Epithelial cell of proximal tubule (primary cell): ENCODE results near the gene PNN. TPM values are rescaled to one million over a fixed set of nuclear protein-coding genes. Genes with fewer than 3 reads are reported as not detected.

Source experiments
- DNase-seq: peaks from one replicate; pipeline ENCODE4 v3.0.0-alpha.2; 2011; ENCODE audit warnings: low read depth
- H3K4me3 ChIP-seq: 2 replicates; pipeline ENCODE4 v1.5.1; 2011; ENCODE audit warnings: low read depth, mild to moderate bottlenecking, low read length
- CTCF ChIP-seq: conservative IDR thresholded peaks from 2 replicates; pipeline ENCODE4 v1.5.1; 2012; ENCODE audit warnings: low read depth, mild to moderate bottlenecking, low read length
- total RNA-seq: library from RNA; depleted of rRNA; stranded (reverse); fragments of >200 nt; gene quantifications from 2 replicates; pipeline ENCODE4 v1.2.3, GENCODE V29; 2015

Gene PNN
- total RNA-seq, 1 donor from 2014 or later: 43.4 TPM

GRCh38 chr14:39175445-39176262, 600 bp downstream of the PNN start:
- no peak for TF ChIP-seq CTCF
- DNase-seq: no peak

GRCh38 chr14:39176263-39177167, 1.5 kb downstream of the PNN start:
- DNase-seq: no peak

More at GRCh38 chr14:39175445-39176262, 600 bp downstream of the PNN start:
- H3K4me3 ChIP-seq: peak overlapping the region; percentile 97

GRCh38 chr14:39177168-39177545, 2.1 kb downstream of the PNN start:
- no peak for DNase-seq
- TF ChIP-seq CTCF: no peak
- H3K4me3 ChIP-seq: no peak overlapping the region

More at GRCh38 chr14:39176263-39177167, 1.5 kb downstream of the PNN start:
- H3K4me3 ChIP-seq: peak overlapping the region; percentile 97
- TF ChIP-seq CTCF: no peak

GRCh38 chr14:39179042-39179441, 4.0 kb downstream of the PNN start:
- DNase-seq: no peak
- H3K4me3 ChIP-seq: no peak overlapping the region
- no peak for TF ChIP-seq CTCF

GRCh38 chr14:39180553-39180952, 5.5 kb downstream of the PNN start:
- H3K4me3 ChIP-seq: no peak overlapping the region
- TF ChIP-seq CTCF: no peak
- DNase-seq: no peak

- DNase-seq: no peak
- no peak for TF ChIP-seq CTCF
- H3K4me3 ChIP-seq: no peak overlapping the region
Measured at GRCh38 chr14:39181026-39181692, 6.1 kb downstream of the PNN start.
